Muscle of leg (tissue), 11 donors: Measurements from ENCODE around the gene RAB6A. TPM values are rescaled to one million over a fixed set of nuclear protein-coding genes. Genes with fewer than 3 reads are reported as not detected.
"Not testable (repeated sequence)": the region's sequence is repeated elsewhere in the genome, so short reads cannot be mapped to it uniquely, and the experiment has no call there.

Experiments
- DNase-seq: peaks from one replicate; pipeline ENCODE4 v3.0.0; 2013
- H3K27ac ChIP-seq: one replicate; pipeline ENCODE4 v1.5.1; 2013; ENCODE audit warnings: mild to moderate bottlenecking, low read length, control low read depth
- H3K27me3 ChIP-seq: one replicate; pipeline ENCODE4 v1.6.1; 2013; ENCODE audit warnings: low read length; ENCODE audit not compliant: control insufficient read depth, insufficient read depth
- H3K36me3 ChIP-seq: one replicate; pipeline ENCODE4 v1.6.1; 2013; ENCODE audit warnings: low read length; ENCODE audit not compliant: control insufficient read depth, insufficient read depth
- H3K4me1 ChIP-seq: one replicate; pipeline ENCODE4 v1.6.1; 2013; ENCODE audit warnings: low read length; ENCODE audit not compliant: control insufficient read depth, insufficient read depth
- H3K4me3 ChIP-seq: one replicate; pipeline ENCODE4 v1.5.1; 2013; ENCODE audit warnings: low read length, control low read depth
- H3K9me3 ChIP-seq: replicated peaks from 2 replicates; pipeline ENCODE4 v1.6.1; 2013; ENCODE audit warnings: low read depth, low read length; ENCODE audit not compliant: control insufficient read depth
- WGBS: methylation state at CpG from one replicate; pipeline ENCODE4 v1.1.5; 2013; ENCODE audit warnings: missing lambda C conversion rate; ENCODE audit not compliant: insufficient coverage; 5-methylcytosine and 5-hydroxymethylcytosine counted together
- polyA plus RNA-seq, 8 donors: library from polyadenylated mRNA; unstranded; fragments of 120-200 nt; gene quantifications; one replicate each; pipeline versions ENCODE4 v1.2.1 to v1.2.3, GENCODE V29; 2013; ENCODE audit warnings: inconsistent platforms in 1 of 8, low replicate concordance in 1 of 8; ENCODE audit not compliant: insufficient read length in 8 of 8, insufficient read depth in 1 of 8
- total RNA-seq: library from RNA; stranded (reverse); fragments of 120-200 nt; gene quantifications from one replicate; pipeline ENCODE4 v1.2.4, GENCODE V29; 2013

The RAB6A gene
- total and polyA plus RNA-seq, 9 donors, result 69.3 to 112 (median 90.4) TPM

GRCh38 chr11:73705053-73705452 lies 55.8 kb downstream of the RAB6A start:
- no peaks in the 10 kb centered on the region for H3K9me3 ChIP-seq
- WGBS, result no CpG with 5 or more reads among the region's 1 CpG
- no peak overlapping the region for H3K27ac ChIP-seq
- H3K36me3 ChIP-seq, result peaks cover 29% of the 10 kb centered on the region
- no peak overlapping the region for H3K4me3 ChIP-seq
- no peaks in the 10 kb centered on the region for H3K4me1 ChIP-seq
- H3K27me3 ChIP-seq, result no peaks in the 10 kb centered on the region
- no peak for DNase-seq

- no peaks in the 10 kb centered on the region for H3K27me3 ChIP-seq
- WGBS, result no CpG with 5 or more reads among the region's 4 CpGs
- H3K4me1 ChIP-seq, result no peaks in the 10 kb centered on the region
- H3K9me3 ChIP-seq, result no peaks in the 10 kb centered on the region
- H3K36me3 ChIP-seq, result peaks cover 15% of the 10 kb centered on the region
- DNase-seq, result no peak
- no peak overlapping the region for H3K4me3 ChIP-seq
- H3K27ac ChIP-seq, result no peak overlapping the region
Measured at GRCh38 chr11:73693899-73694525, 66.9 kb downstream of the RAB6A start.

- DNase-seq, result no peak
- no peak overlapping the region for H3K4me3 ChIP-seq
- peaks cover 21% of the 10 kb centered on the region for H3K36me3 ChIP-seq
- H3K27me3 ChIP-seq, result no peaks in the 10 kb centered on the region
- no peaks in the 10 kb centered on the region for H3K4me1 ChIP-seq
- no peak overlapping the region for H3K27ac ChIP-seq
- no peaks in the 10 kb centered on the region for H3K9me3 ChIP-seq
- no CpG with 5 or more reads among the region's 2 CpGs for WGBS
Measured at GRCh38 chr11:73680687-73681086, 80.2 kb downstream of the RAB6A start.

- H3K27ac ChIP-seq, DNase-seq, H3K4me1 ChIP-seq, H3K27me3 ChIP-seq, H3K4me3 ChIP-seq, H3K9me3 ChIP-seq: not testable (repeated sequence)
- peaks cover 24% of the 10 kb centered on the region for H3K36me3 ChIP-seq
- WGBS, result no CpG with 5 or more reads among the region's 5 CpGs
Measured at GRCh38 chr11:73676552-73676951, 84.3 kb downstream of the RAB6A start.

DNA sequence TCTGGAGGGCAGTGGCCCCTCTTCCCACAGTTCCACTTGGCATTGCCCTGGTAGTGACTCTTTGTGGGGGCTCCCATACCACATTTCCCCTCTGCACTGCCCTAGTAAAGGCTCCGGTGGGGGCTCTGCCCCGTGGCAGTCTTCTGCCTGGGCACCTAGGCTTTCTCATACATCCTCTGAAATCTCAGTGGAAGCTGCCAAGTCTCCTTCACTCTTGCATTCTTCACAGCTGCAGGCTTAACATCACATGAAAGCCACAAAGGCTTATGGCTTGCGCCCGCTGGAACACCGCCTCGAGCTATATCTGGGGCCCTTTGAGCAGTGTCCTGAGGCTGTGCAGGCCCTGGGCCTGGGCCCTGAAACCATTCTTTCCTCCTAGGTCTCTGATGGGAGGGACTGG lies 89.2 kb downstream of the RAB6A start:
- Histone ChIP-seq H3K4me1 (no peaks in the 10 kb centered on the region), H3K27me3 (no peaks in the 10 kb centered on the region), H3K27ac (no peak overlapping the region), H3K36me3 (peaks cover 3% of the 10 kb centered on the region), H3K9me3 (no peaks in the 10 kb centered on the region), H3K4me3 (no peak overlapping the region)
- WGBS, result 85% methylated on average over 6 of the region's 6 CpGs
- no peak for DNase-seq

- no CpG with 5 or more reads among the region's 3 CpGs for WGBS
- no peak overlapping the region for H3K27ac ChIP-seq
- H3K9me3 ChIP-seq, result no peaks in the 10 kb centered on the region
- H3K4me3 ChIP-seq, result no peak overlapping the region
- no peaks in the 10 kb centered on the region for H3K27me3 ChIP-seq
- DNase-seq, result no peak
- peaks cover 3% of the 10 kb centered on the region for H3K36me3 ChIP-seq
- H3K4me1 ChIP-seq, result no peaks in the 10 kb centered on the region
Measured at GRCh38 chr11:73670808-73671207, 90.1 kb downstream of the RAB6A start.

DNA sequence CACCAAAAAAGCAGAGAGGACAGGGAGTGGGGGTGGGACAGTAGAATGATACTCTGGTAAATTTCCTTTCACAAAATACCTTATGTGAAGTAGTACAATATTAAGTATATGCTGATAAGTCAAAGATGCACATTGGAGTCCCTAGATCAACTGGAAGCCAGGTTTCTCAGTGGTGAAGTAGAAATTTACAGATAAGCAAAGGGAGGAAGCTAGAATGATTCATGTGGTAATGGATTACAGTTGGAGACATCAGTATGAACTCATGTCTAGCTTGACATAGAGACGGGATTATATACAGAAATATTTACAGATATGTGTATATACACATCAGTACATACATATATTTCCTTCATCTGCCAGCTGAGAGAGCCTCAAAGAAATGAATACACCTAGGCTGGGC lies 93.0 kb downstream of the RAB6A start:
- Histone ChIP-seq H3K27ac (no peak overlapping the region), H3K27me3 (no peaks in the 10 kb centered on the region), H3K36me3 (no peaks in the 10 kb centered on the region), H3K4me1 (peaks cover 3% of the 10 kb centered on the region), H3K4me3 (no peak overlapping the region), H3K9me3 (no peaks in the 10 kb centered on the region)
- DNase-seq, result no peak
- WGBS, result no CpG with 5 or more reads among the region's 1 CpG

DNA sequence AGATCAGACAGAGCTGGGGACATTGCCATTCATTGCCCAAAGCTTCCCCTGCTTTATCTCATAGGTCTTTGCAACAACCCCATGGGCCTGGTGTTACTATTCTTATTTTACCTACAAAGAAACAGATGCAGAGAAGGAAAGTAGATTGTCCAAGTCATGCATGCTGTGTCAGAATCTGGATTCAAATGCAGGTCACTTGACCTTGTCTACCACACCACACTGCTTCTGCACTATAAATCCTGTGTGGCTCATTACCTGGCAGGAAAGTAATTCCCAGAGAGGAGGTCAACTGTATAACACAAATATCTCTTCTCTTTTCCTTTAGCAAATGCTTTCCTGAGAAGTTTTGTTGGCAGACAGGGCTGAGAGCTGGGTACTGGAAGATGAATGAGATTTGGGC lies 96.0 kb downstream of the RAB6A start:
- Histone ChIP-seq H3K27ac (no peak overlapping the region), H3K4me3 (no peak overlapping the region), H3K9me3 (no peaks in the 10 kb centered on the region), H3K27me3 (peaks cover 4% of the 10 kb centered on the region), H3K36me3 (no peaks in the 10 kb centered on the region), H3K4me1 (peaks cover 16% of the 10 kb centered on the region)
- no peak for DNase-seq

DNA sequence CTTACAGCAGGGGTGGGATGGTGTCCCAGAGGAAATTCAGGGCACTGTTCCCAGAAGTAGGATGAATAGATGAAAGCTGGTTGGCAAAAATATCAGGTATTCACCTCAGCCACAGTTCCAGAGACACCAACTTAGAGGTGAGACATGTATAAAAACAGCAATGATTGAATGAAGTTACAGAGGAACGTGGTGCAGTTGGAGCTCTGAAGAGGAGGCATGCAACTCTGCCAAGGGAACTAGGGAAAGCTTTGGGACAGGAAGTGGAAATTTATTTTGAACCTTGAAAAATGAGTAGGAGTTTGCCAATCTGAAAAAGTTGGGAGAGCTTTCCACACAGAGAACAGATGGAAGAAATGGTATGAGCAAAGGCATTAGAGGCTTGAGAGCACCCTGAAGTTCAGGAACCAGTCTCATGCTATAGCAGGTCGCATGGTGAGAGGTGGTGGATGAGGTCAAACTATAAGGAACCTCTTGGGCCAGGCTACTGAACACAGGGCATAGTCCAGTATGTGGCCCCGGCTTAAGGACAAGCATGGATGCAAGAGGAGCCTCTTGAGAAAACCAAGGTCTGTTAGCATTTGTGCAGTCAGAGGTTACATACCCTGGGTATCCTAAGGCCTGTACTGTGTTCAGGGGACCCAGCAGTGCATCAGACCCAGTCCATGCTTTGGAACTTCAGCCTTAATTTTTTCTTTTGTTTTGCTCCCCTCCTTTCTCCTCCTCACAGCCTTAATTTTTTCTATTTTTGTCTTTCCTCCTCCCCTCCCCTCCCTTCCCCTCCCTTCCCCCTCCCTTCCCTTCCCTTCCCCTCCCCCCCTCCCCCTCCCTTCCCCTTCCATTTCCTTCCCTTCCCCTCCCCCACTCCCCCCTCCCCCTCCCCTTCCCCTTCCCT lies 97.0 kb downstream of the RAB6A start:
- H3K9me3 ChIP-seq, result no peaks in the 10 kb centered on the region
- H3K4me3 ChIP-seq, result no peak overlapping the region
- H3K36me3 ChIP-seq, result no peaks in the 10 kb centered on the region
- WGBS, result 60% methylated on average over 3 of the region's 3 CpGs
- DNase-seq, result no peak
- H3K4me1 ChIP-seq, result peaks cover 16% of the 10 kb centered on the region
- peaks cover 4% of the 10 kb centered on the region for H3K27me3 ChIP-seq
- H3K27ac ChIP-seq, result no peak overlapping the region

DNA sequence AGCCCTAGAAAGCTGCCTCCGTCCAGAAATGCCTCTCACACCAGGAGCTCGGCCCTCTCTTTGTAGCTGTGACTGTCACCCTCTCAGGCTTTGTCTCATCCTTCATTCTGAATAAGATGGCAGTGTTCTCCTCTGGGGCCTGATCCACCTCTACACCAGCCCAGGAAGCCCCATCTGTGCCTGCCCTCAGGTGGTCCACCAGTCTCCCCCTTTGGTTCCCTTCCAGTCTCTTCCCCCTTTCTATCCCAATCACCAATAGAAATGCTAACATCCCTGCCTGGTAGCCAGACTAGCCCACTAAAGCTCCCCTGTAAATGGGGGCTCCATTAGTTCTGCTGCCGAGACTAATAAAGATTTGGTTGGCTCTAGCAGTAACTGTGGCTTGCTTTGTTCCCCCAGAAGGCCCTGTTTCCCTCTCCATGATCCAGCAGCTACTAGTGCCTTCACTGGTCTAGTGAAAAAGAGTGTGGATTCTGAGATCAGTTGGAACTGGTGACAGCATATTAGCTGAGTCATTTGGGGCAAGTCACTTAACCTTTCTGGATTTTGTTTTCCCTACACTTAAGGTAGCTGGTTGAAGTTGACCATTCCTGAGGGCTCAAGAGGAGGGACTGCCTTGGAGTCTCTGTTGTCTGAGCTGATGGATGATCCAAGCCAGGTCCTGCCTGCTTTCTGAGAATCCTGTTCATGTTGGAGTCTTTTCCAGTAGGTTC lies 98.3 kb downstream of the RAB6A start:
- H3K36me3 ChIP-seq, result no peaks in the 10 kb centered on the region
- peaks cover 4% of the 10 kb centered on the region for H3K27me3 ChIP-seq
- no peaks in the 10 kb centered on the region for H3K9me3 ChIP-seq
- no peak overlapping the region for H3K4me3 ChIP-seq
- 92% methylated on average over 1 of the region's 3 CpGs for WGBS
- DNase-seq, result no peak
- H3K4me1 ChIP-seq, result peaks cover 16% of the 10 kb centered on the region
- H3K27ac ChIP-seq, result no peak overlapping the region
